K562 (cell line): ENCODE data around the gene DCAF11.

ENCODE experiments used
- POLR2A ChIP-seq: fragments of 450-650 bp; conservative IDR thresholded peaks from 2 replicates; pipeline ENCODE4 v1.6.1; 2016
- ZFP1 ChIP-seq: fragments of 450-650 bp; formaldehyde crosslinking; IDR thresholded peaks from 2 replicates; pipeline ENCODE4 v1.4.0; 2020; ENCODE audit warnings: mild to moderate bottlenecking, mixed read lengths
- ZNF232 ChIP-seq: sonication (generic); formaldehyde crosslinking; IDR thresholded peaks from 2 replicates; pipeline ENCODE4 v1.8.0; 2022; ENCODE audit warnings: mild to moderate bottlenecking, missing genetic modification reagents

DNA sequence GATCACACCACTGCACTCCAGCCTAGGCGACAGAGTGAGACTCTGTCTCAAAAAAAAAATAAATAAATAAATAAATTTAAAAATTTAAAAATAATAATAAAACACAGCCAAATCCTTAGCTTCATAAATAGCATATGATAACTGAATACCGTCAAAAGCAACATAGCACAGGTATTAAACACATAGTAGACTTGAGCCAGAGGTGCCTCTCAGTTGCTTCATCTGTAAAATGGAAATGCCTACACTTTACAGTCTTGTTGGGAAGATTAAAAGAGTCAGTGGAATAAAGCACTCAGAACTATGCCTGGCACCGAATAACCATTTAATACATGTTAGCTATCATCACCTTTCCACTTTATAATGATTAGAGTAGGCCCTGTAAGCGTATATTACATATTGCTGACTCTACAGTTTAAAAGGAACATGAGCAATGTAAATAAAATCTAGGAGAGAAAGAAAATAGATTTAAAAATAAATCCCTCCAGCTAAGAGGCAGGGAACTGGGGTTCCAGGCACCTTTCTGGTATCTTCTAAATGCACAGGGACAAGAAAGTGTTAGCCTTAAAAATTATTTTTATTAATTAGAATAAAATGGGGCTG, 7.8 kb upstream of the DCAF11 start:
- TF ChIP-seq POLR2A (no peak), ZNF232 (CRISPR knock-in tag) (no peak), ZFP1 (CRISPR knock-in tag) (no peak)
